T47D (cell line): ENCODE measurements around the gene PCK2.

Experiments
- DNase-seq, 2 experiments: peaks; one replicate each; pipeline versions ENCODE4 v3.0.0 to v3.0.0-alpha.2; 2011 to 2012; ENCODE audit warnings: low read depth in 1 of 2, low spot score in 1 of 2
- JUND ChIP-seq: IDR thresholded peaks from 2 replicates; pipeline ENCODE4 v1.6.1; 2012; ENCODE audit warnings: low read depth
- in situ Hi-C: cut with HindIII; loops from 2 replicates; pipeline ENCODE4 v1.10.0; 2016; ENCODE audit warnings: low sequenced_read_pairs, low pct_unique_long_range_greater_than_20kb

Gene PCK2

DNA sequence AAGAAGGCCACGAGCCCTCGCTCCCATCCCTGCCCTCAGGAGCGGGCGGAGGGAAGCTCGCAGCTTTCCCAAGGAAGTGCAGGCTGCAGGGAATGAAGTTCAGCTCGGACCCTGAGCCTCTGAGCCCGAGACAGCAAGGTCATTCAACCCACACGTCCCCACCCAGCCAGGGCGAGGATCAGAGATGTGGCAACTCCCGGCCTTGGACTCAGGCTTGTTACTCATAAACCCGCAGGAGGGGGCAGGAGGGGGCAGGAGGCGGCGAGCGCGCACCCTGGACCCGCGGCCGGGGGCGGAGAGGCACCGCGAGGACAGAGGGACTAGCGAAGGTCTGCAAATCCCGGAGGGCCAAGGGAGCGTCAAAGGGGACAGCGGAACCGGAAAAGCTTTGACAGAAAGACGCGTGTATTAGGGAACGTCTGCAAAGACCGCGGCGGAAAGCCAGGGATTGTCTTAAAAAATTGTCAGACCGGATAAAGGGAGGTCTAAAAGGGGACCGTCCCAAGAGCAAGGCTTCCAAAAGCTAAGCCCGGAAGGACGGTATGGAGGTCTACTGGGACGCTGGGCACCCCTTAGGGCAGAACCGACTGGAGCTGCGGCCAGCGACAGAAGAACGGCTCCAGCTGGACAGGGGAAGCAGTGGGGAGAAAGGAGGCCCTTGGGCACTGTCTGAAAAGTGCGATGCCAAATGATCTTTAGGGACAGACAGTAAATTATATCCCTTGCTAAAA lies 19.9 kb downstream of the PCK2 start:
- in situ Hi-C loops: no loop called here
- TF ChIP-seq JUND: no peak
- DNase-seq: peak; percentile 16 to 88

DNA sequence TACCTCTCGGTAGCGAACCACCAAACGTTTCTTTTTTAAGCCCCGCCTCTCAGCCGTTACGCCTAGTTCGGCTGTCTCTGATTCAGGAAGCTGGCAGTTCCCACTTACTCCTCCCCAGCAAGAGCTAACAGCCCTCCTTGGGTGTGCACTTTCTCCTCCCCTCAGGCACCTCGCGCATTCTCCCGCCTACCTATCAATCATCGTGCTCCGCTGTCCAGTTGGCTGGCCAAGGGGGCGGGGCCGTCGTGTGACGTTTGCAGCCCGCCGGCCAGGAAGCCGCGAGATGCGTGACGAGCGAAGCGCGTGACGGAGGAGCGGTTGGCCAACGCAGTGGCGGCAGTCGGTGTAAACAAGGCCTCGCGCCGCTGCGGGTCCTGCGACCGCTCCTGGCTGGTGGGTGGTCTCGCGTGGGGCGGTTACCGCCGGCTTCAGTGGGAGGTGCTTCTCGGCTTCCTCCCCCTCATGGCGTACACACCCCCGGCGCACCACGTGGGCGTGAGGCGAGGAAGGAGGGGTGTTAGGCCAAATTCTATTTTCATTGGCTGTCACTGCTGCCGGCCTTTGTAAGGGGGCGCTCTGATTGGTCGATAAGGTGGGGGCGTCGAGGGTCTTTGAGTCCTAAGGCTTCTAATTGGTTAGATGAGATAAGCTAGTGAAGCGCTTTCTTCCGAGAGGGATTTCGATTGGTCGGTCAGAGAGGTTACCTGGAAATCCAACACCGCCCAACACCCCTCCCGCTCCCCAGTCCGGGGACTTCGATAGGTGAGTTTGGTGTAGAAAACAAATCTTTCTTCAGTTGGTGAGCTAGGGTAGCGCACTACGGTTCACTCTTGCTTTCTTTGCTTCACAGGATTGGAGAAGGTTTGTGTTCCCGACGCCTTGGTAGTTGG lies 20.7 kb downstream of the PCK2 start, which contains the start of the genes DCAF11 and NRL:
DCAF11 (plus strand) TSS at position 246 of the 890 bp plus-strand sequence. CDS start 818 bp downstream, outside the sequence.
NRL (minus strand) TSS at position 418 of the 890 bp plus-strand sequence. CDS start 32,101 bp downstream, outside the sequence.
- in situ Hi-C loops: no loop called here
- TF ChIP-seq JUND: no peak
- peak; percentile 80 to 99 for DNase-seq

DNA sequence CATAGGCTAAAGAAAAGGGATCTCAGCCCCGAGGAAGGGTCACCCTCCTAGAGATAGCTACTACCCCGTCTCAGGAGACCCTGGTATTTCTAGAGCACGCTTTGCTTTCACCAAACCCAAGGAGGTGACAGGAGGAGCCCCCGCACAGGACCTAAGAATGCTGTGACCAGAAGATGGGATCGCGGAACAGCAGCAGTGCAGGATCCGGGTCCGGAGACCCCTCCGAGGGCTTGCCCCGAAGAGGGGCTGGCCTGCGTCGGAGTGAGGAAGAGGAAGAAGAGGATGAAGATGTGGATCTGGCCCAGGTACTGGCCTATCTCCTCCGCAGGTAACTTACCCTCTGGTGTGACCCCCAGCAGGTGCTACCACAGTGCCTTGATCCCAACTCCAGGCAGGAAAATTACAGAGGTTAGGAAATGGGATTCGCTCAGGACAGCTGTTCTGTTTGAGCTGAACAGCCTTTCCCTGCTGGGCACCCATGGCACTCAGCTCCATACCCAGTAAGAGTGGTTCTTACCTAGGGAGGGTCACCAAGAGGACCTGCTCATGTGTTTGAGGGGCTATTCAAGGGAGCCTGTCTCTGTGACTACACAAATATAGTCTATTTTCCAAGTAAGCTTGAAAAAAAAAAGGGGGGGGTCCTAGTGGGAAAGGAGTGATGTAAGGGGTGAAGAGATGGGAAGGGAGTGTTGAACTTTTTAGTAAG lies 21.5 kb downstream of the PCK2 start:
- no peak for DNase-seq
- in situ Hi-C loops: no loop called here
- TF ChIP-seq JUND: no peak

DNA sequence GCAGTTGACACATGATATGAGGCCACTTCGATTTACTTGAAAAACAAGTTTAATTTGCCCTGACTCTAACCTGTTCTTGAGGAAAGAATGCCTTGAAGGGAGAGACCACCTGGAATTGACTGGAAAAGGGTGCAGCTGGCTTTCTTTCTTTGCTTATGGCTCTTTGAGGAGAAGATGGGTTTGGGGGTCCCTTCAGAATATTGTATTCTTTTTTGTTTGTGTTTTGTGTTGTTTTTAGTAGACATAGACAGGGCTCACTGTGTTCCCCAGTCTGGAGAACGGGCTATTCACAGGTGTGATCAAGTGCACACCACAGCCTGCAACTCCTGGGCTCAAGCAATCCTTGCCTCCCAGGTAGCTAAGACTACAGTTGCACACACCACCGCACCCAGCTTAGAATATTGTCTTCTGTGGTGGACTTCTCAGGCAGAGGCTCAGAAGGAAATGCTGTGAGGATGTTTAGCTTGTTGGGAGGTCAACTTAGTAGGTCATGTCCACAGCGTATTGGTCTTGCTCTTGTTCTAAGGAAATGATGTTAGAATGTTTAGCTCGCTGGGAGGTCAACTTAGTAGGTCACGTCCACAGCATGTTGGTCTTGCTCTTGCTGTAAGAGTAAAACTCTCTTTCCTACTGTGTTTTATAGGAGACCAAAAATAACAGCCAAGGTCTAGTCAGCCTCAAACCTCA lies 22.2 kb downstream of the PCK2 start:
- TF ChIP-seq JUND: no peak
- no peak for DNase-seq
- in situ Hi-C loops: no loop called here

DNA sequence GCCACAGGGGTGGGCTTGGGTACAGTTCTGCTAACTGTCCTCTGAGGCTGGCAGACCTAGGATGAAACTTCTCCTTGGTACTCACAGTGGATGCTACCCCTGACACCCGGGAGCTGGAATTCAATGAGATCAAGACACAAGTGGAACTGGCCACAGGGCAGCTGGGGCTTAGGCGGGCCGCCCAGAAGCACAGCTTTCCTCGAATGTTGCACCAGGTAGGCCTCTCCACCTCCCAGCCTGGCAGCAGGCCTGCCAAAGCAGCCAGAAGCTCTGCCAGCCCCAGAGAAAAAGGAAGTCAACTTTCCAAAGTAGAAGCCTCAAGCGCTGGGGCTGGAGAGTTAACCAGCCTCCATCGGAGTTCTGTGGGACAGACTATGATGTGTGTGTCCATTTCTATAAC lies 23.1 kb downstream of the PCK2 start:
- no peak for TF ChIP-seq JUND
- in situ Hi-C loops: no loop called here

DNA sequence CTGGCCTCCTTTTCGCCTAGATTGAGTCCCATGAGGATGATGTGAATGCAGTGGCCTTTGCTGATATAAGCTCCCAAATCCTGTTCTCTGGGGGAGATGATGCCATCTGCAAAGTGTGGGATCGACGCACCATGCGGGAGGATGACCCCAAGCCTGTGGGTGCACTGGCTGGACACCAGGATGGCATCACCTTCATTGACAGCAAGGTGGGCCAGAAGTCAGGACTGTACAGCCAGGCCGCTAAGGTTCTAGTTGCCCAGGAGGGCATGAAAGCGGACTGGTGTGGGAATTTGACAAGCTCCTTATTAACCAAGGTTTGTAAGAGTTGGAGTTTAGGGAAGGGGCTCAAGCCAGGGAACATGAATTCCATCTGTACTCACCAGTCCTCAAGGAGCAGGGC lies 25.6 kb downstream of the PCK2 start:
- in situ Hi-C loops: no loop called here
- no peak for DNase-seq
- no peak for TF ChIP-seq JUND

More for the DNA sequence above, 23.1 kb downstream of the PCK2 start:
- DNase-seq: no peak

DNA sequence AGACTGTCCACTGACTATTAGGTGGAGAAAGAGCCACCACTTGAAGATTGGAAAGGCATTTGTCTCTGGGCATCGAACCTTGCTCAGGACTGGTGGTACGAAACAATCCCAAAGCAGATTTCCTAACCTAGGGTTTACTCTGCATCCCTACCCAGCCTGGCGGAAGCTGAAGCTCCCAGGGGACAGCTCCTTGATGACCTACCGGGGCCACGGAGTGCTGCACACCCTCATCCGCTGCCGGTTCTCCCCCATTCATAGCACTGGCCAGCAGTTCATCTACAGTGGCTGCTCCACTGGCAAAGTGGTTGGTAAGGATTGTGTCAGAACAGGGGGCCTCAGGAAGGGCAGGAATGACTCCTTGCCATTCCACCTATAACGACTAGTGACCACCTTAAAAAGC lies 27.1 kb downstream of the PCK2 start:
- DNase-seq: no peak
- in situ Hi-C loops: no loop called here
- no peak for TF ChIP-seq JUND

DNA sequence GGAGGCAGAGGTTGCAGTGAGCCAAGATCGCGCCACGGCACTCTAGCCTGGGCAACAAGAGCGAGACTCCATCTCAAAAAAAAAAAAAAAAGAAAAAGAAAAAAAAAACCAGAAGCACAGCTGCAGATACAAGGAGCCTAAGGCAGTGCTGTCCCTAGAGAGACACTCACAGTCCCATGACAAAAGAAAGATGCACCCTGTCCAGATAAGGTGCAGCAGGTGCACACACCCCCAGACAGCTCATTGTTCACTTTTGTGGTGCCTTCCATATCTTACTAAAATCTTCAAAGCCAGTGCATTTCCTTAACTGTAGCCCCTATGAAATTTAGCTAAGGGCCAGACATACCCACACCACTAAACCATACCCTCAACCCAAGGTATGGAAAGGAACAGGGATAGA lies 28.3 kb downstream of the PCK2 start:
- in situ Hi-C loops: no loop called here
- no peak for DNase-seq
- no peak for TF ChIP-seq JUND

GRCh38 chr14:24122898-24123297 lies 28.8 kb downstream of the PCK2 start:
- DNase-seq: no peak
- in situ Hi-C loops: no loop called here
- TF ChIP-seq JUND: no peak

GRCh38 chr14:24123424-24124417 lies 29.6 kb downstream of the PCK2 start:
- in situ Hi-C loops: no loop called here
- TF ChIP-seq JUND: no peak
- DNase-seq: no peak

GRCh38 chr14:24126939-24127338 lies 32.8 kb downstream of the PCK2 start:
- no peak for TF ChIP-seq JUND
- no peak for DNase-seq
- in situ Hi-C loops: no loop called here
